Measurements from ENCODE around the gene GALNT8. TPM values are rescaled to one million over a fixed set of nuclear protein-coding genes. Genes with fewer than 3 reads are reported as not detected.
"Not testable (repeated sequence)": the region's sequence is repeated elsewhere in the genome, so short reads cannot be mapped to it uniquely, and the experiment has no call there.

GALNT8 gene
- total and polyA plus RNA-seq, 5 experiments from 2014 or later: 0.86 to 0.89 TPM; not detected in 3

GRCh38 chr12:4717806-4718205, 2.4 kb upstream of the GALNT8 start:
- Mint-ChIP-seq H3K9me3 (no peaks in the 10 kb centered on the region), H3K4me1 (peaks cover 0 to 3% (median 0%) of the 10 kb centered on the region in 4 donors), H3K4me3 (no peak overlapping the region), H3K27me3 (peaks cover 15 to 41% (median 39%) of the 10 kb centered on the region in 5 donors), H3K36me3 (peaks cover 0 to 3% (median 0%) of the 10 kb centered on the region in 3 donors), H3K27ac (no peak overlapping the region)
- POLR2A ChIA-PET: no interaction called here
- DNase-seq: no peak
- ATAC-seq: no peak

GRCh38 chr12:4720637-4720995, 416 bp downstream of the GALNT8 start:
- no peak for DNase-seq
- H3K9me3 Mint-ChIP-seq: no peaks in the 10 kb centered on the region
- H3K4me1 Mint-ChIP-seq: peaks cover 0 to 3% (median 0%) of the 10 kb centered on the region in 4 donors
- POLR2A ChIA-PET: no interaction called here
- peaks cover 0 to 3% (median 0%) of the 10 kb centered on the region in 3 donors for H3K36me3 Mint-ChIP-seq
- no peak for ATAC-seq
- H3K27me3 Mint-ChIP-seq: peaks cover 15 to 47% (median 42%) of the 10 kb centered on the region in 5 donors
- no peak overlapping the region for H3K27ac Mint-ChIP-seq
- no peak overlapping the region for H3K4me3 Mint-ChIP-seq

DNA sequence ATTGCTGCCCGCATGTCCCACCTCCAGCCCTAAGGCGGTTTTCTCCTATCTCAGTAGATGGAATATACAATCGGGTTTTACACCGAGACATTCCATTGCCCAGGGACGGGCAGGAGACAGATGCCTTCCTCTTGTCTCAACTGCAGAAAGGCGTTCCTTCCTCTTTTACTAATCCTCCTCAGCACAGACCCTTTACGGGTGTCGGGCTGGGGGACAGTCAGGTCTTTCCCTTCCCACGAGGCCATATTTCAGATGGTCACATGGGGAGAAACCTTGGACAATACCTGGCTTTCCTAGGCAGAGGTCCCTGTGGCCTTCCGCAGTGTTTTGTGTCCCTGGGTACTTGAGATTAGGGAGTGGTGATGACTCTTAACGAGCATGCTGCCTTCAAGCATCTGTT, 1.4 kb downstream of the GALNT8 start:
- H3K9me3 Mint-ChIP-seq, POLR2A ChIA-PET, H3K36me3 Mint-ChIP-seq, DNase-seq, H3K4me3 Mint-ChIP-seq, ATAC-seq, H3K27ac Mint-ChIP-seq, H3K4me1 Mint-ChIP-seq: not testable (repeated sequence)
- H3K27me3 Mint-ChIP-seq: peaks cover 15 to 47% (median 42%) of the 10 kb centered on the region in 5 donors

DNA sequence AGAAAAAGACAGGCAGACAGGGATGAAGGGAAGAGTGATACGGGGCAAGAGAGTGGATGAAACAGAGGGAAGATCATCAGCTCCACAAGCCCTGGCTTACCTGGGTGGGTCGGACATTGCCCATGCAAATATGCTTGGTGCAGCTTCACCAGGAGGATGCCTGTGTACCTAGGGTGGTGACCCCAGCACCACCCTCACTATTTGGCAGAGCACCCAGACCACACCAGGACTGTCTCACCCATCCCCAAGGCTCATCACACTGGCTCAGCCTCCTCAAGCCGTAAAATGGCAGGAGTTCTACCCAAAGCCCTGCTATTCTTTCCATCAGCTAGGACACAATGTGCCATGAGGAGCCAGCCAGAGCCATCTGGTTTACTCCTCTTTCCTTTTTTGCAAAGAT, 3.0 kb downstream of the GALNT8 start:
- Mint-ChIP-seq H3K27me3 (peaks cover 15 to 47% (median 39%) of the 10 kb centered on the region in 5 donors), H3K4me3 (no peak overlapping the region), H3K36me3 (peaks cover 0 to 3% (median 0%) of the 10 kb centered on the region in 3 donors), H3K9me3 (no peaks in the 10 kb centered on the region), H3K27ac (no peak overlapping the region), H3K4me1 (peaks cover 0 to 3% (median 0%) of the 10 kb centered on the region in 4 donors)
- DNase-seq: no peak
- no peak for ATAC-seq
- POLR2A ChIA-PET: no interaction called here

GRCh38 chr12:4725057-4725456, 4.9 kb downstream of the GALNT8 start:
- no peaks in the 10 kb centered on the region for H3K9me3 Mint-ChIP-seq
- POLR2A ChIA-PET: no interaction called here

DNA sequence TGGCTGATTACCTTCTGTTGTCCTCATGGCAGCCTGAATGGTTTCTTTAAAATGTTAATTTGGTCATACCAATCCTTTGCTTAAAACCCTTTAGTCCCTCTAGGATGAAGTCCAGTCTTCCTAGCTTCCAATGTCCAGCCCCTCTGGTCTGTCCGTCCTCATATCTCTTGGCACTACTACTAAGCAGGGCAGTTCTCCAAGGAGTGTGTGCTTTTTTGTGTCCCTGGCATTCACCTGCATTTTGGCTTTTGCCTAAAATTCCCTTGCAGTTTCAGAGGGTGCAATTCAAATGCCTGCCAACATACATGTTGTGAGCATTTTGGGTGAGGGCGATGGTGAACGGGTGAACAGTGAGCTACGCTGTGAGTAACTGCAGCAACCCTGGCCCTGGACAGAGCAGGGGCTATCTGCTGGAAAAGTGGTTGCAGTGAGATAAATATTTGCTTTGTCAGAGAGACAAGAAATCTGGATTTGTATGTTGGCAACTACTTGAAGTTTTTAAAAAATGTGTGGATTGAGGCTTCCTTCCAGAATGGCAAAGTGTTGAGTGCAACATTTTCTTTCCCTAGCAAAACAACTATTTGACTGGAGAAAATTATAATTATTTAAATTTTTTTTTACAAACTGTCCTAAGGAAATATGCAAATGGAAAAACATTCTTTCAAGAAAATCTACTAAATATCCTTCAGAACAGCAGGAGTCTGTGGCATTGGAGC, 14.6 kb downstream of the GALNT8 start:
- POLR2A ChIA-PET: no interaction called here
- no peak for ATAC-seq
- no peak overlapping the region for H3K4me3 Mint-ChIP-seq
- peaks cover 10 to 25% (median 19%) of the 10 kb centered on the region in 5 donors for H3K27me3 Mint-ChIP-seq
- no peaks in the 10 kb centered on the region for H3K9me3 Mint-ChIP-seq
- H3K4me1 Mint-ChIP-seq: no peaks in the 10 kb centered on the region
- no peaks in the 10 kb centered on the region for H3K36me3 Mint-ChIP-seq
- no peak for DNase-seq
- H3K27ac Mint-ChIP-seq: no peak overlapping the region

More at GRCh38 chr12:4725057-4725456, 4.9 kb downstream of the GALNT8 start:
- no peak for ATAC-seq
- Mint-ChIP-seq H3K4me1 (peaks cover 0 to 3% (median 0%) of the 10 kb centered on the region in 4 donors), H3K4me3 (no peak overlapping the region), H3K27me3 (peaks cover 12 to 33% (median 23%) of the 10 kb centered on the region in 5 donors), H3K27ac (no peak overlapping the region), H3K36me3 (no peaks in the 10 kb centered on the region)
- DNase-seq: no peak

GRCh38 chr12:4736091-4736490, 15.9 kb downstream of the GALNT8 start:
- Mint-ChIP-seq H3K4me1 (no peaks in the 10 kb centered on the region), H3K4me3 (no peak overlapping the region), H3K9me3 (no peaks in the 10 kb centered on the region), H3K27me3 (peaks cover 10 to 29% (median 23%) of the 10 kb centered on the region in 5 donors), H3K36me3 (no peaks in the 10 kb centered on the region), H3K27ac (no peak overlapping the region)
- DNase-seq: no peak
- no peak for ATAC-seq
- POLR2A ChIA-PET: no interaction called here

GRCh38 chr12:4738541-4738940, 18.3 kb downstream of the GALNT8 start:
- DNase-seq: no peak
- POLR2A ChIA-PET: no interaction called here
- H3K9me3 Mint-ChIP-seq: peaks cover 0 to 1% (median 0%) of the 10 kb centered on the region in 9 donors

GRCh38 chr12:4742416-4742970, 22.3 kb downstream of the GALNT8 start:
- Mint-ChIP-seq H3K4me3 (no peak overlapping the region), H3K9me3 (peaks cover 0 to 2% (median 0%) of the 10 kb centered on the region in 9 donors), H3K4me1 (no peaks in the 10 kb centered on the region), H3K27me3 (peaks cover 5 to 22% (median 17%) of the 10 kb centered on the region in 5 donors), H3K27ac (no peak overlapping the region), H3K36me3 (no peaks in the 10 kb centered on the region)
- POLR2A ChIA-PET: no interaction called here
- no peak for DNase-seq
- no peak for ATAC-seq

More at GRCh38 chr12:4738541-4738940, 18.3 kb downstream of the GALNT8 start:
- no peaks in the 10 kb centered on the region for H3K36me3 Mint-ChIP-seq
- H3K27me3 Mint-ChIP-seq: peaks cover 11 to 36% (median 26%) of the 10 kb centered on the region in 5 donors
- no peak for ATAC-seq
- H3K4me3 Mint-ChIP-seq: no peak overlapping the region
- H3K27ac Mint-ChIP-seq: no peak overlapping the region
- no peaks in the 10 kb centered on the region for H3K4me1 Mint-ChIP-seq

DNA sequence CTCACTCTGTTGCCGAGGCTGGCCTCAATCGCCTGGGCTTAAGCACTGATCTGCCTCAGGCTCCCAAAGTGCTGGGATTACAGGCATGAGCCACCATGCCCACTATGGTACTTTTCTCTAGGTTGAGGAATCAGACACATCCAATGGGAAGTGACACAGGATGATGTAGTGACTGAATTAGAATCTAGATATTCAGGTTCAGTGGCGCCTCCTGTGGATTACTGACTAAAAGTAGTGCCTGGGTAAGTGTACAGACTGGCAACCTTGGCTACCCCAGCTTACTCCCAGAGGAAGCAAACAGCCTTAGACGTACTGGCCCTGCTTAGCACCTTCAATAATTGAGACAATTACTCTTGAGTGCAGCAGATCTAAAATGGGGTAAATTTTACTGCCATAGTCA, 22.8 kb downstream of the GALNT8 start:
- POLR2A ChIA-PET: no interaction called here
- Mint-ChIP-seq H3K36me3 (no peaks in the 10 kb centered on the region), H3K4me1 (no peaks in the 10 kb centered on the region), H3K27ac (no peak overlapping the region), H3K9me3 (peaks cover 0 to 2% (median 0%) of the 10 kb centered on the region in 9 donors), H3K4me3 (no peak overlapping the region), H3K27me3 (peaks cover 5 to 22% (median 15%) of the 10 kb centered on the region in 5 donors)
- ATAC-seq (no peak), DNase-seq (no peak)

GRCh38 chr12:4744709-4745108, 24.5 kb downstream of the GALNT8 start:
- peaks cover 5 to 20% (median 15%) of the 10 kb centered on the region in 5 donors for H3K27me3 Mint-ChIP-seq
- H3K27ac Mint-ChIP-seq: no peak overlapping the region
- ATAC-seq (no peak), DNase-seq (no peak)
- H3K36me3 Mint-ChIP-seq: peaks cover 0 to 4% (median 0%) of the 10 kb centered on the region in 3 donors
- no peaks in the 10 kb centered on the region for H3K4me1 Mint-ChIP-seq
- H3K9me3 Mint-ChIP-seq: peaks cover 0 to 8% (median 0%) of the 10 kb centered on the region in 9 donors
- H3K4me3 Mint-ChIP-seq: no peak overlapping the region
- POLR2A ChIA-PET: no interaction called here

- Mint-ChIP-seq H3K36me3 (peaks cover 0 to 4% (median 0%) of the 10 kb centered on the region in 3 donors), H3K27me3 (peaks cover 5 to 20% (median 11%) of the 10 kb centered on the region in 5 donors), H3K4me1 (no peaks in the 10 kb centered on the region), H3K4me3 (no peak overlapping the region), H3K27ac (no peak overlapping the region), H3K9me3 (peaks cover 0 to 8% (median 0%) of the 10 kb centered on the region in 9 donors)
- ATAC-seq: no peak
- DNase-seq: no peak
- POLR2A ChIA-PET: no interaction called here
Observed at GRCh38 chr12:4745249-4745648, 25.0 kb downstream of the GALNT8 start.

GRCh38 chr12:4751654-4752053, 31.5 kb downstream of the GALNT8 start:
- H3K4me1 Mint-ChIP-seq, H3K4me3 Mint-ChIP-seq, H3K36me3 Mint-ChIP-seq, H3K9me3 Mint-ChIP-seq, ATAC-seq, POLR2A ChIA-PET, DNase-seq, H3K27ac Mint-ChIP-seq: not testable (repeated sequence)
- peaks cover 4 to 17% (median 7%) of the 10 kb centered on the region in 5 donors for H3K27me3 Mint-ChIP-seq

Data from naive thymus-derived CD8-positive, alpha-beta T cell (primary cell).